DOHH2 (cell line): ENCODE results near the gene GALNT7.

Experiments used
- H3F3A ChIP-seq: fragments of 200-600 bp; sonication (generic), shearing (Covaris generic); 2 replicates; pipeline ENCODE4 v1.6.0; 2016; ENCODE audit warnings: antibody characterized with exemption, mild to moderate bottlenecking; ENCODE audit not compliant: control insufficient read depth, insufficient read depth
- H3K27ac ChIP-seq: fragments of 200-600 bp; sonication (generic); 2 replicates; pipeline ENCODE4 v1.5.1; 2014; ENCODE audit warnings: low read depth, mild to moderate bottlenecking, low read length, moderate library complexity
- H3K27me3 ChIP-seq: fragments of 200-600 bp; sonication (generic); 2 replicates; pipeline ENCODE4 v1.6.1; 2014; ENCODE audit warnings: mild to moderate bottlenecking, low read length, mixed read lengths; ENCODE audit not compliant: control insufficient read depth
- H3K36me3 ChIP-seq: fragments of 200-600 bp; sonication (generic); 2 replicates; pipeline ENCODE4 v1.6.1; 2014; ENCODE audit warnings: mild to moderate bottlenecking, low read length, moderate library complexity, mixed read lengths; ENCODE audit not compliant: control insufficient read depth
- H3K4me1 ChIP-seq: fragments of 200-600 bp; sonication (generic); 2 replicates; pipeline ENCODE4 v1.6.1; 2014; ENCODE audit warnings: mild to moderate bottlenecking, low read length, mixed read lengths; ENCODE audit not compliant: control insufficient read depth
- H3K4me2 ChIP-seq: fragments of 200-600 bp; sonication (generic); 2 replicates; pipeline ENCODE4 v1.6.0; 2014; ENCODE audit warnings: mild to moderate bottlenecking, low read length, moderate library complexity
- H3K4me3 ChIP-seq: fragments of 200-600 bp; sonication (generic); 2 replicates; pipeline ENCODE4 v1.5.1; 2014; ENCODE audit warnings: mild to moderate bottlenecking, low read length, mixed read lengths
- H3K79me2 ChIP-seq: fragments of 200-600 bp; sonication (generic); 2 replicates; pipeline ENCODE4 v1.6.1; 2014; ENCODE audit warnings: mild to moderate bottlenecking, low read length, mixed read lengths; ENCODE audit not compliant: control insufficient read depth
- H3K9me2 ChIP-seq: fragments of 200-600 bp; sonication (generic); replicated peaks from 2 replicates; pipeline ENCODE4 v1.6.1; 2014; ENCODE audit warnings: mild to moderate bottlenecking, low read length, mixed read lengths; ENCODE audit not compliant: control insufficient read depth
- H3K9me3 ChIP-seq: fragments of 200-600 bp; sonication (generic); 2 replicates; pipeline ENCODE4 v1.6.1; 2014; ENCODE audit warnings: antibody characterized with exemption, low read length, mixed read lengths; ENCODE audit not compliant: control insufficient read depth, insufficient read depth
- H4K20me1 ChIP-seq: fragments of 200-600 bp; sonication (generic); 2 replicates; pipeline ENCODE4 v1.6.0; 2014; ENCODE audit warnings: low read depth, mild to moderate bottlenecking, antibody characterized with exemption, low read length, moderate library complexity; ENCODE audit not compliant: control insufficient read depth, insufficient read depth
- EZH2phosphoT487 ChIP-seq: fragments of 200-600 bp; sonication (generic); IDR thresholded peaks from 2 replicates; pipeline ENCODE4 v1.6.1; 2017; ENCODE audit warnings: borderline replicate concordance, mild to moderate bottlenecking, antibody characterized with exemption, low read length, moderate library complexity, mixed read lengths
- TF ChIP-seq, protein P1 (sequence below): fragments of 200-600 bp; sonication (generic); IDR thresholded peaks from one replicate; pipeline ENCODE4 v1.5.1; 2014; ENCODE audit warnings: antibody characterized with exemption, mild to moderate bottlenecking, low read depth, low read length; ENCODE audit not compliant: poor library complexity, severe bottlenecking

Gene GALNT7

GRCh38 chr4:173135241-173135847, 33.3 kb upstream of the GALNT7 start:
- peaks cover 3% of the 10 kb centered on the region; the same call in 1 of the 2 replicates for H3K27me3 ChIP-seq
- no peaks in the 10 kb centered on the region for H3K9me2 ChIP-seq
- H3K4me1 ChIP-seq = no peaks in the 10 kb centered on the region
- no peaks in the 10 kb centered on the region for H4K20me1 ChIP-seq
- no peaks in the 10 kb centered on the region for H3K9me3 ChIP-seq
- H3K27ac ChIP-seq = no peak overlapping the region
- no peaks in the 10 kb centered on the region for H3K79me2 ChIP-seq
- H3K4me3 ChIP-seq = no peak overlapping the region
- TF ChIP-seq EZH2phosphoT487 = no peak
- no peaks in the 10 kb centered on the region for H3F3A ChIP-seq
- no peaks in the 10 kb centered on the region for H3K36me3 ChIP-seq
- no peak overlapping the region for H3K4me2 ChIP-seq

DNA sequence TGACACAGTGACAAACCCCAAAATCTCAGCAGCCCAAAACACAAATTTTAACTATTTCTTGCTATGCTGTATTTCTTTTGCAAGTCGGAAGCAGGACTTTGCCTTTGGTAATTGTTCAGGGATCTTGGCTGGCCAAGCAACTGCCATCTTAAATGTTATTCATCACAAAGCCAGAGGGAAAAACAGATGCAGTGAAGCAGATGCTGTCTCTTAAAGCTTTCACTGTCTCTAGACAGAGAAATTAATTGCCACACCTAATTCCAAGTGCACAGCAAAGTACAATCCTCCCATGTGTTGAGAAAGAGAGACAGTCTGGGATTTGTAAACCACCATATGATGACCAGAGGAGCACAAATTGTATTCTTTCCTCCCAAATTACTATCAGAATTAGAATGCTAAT, 30.0 kb upstream of the GALNT7 start:
- no peaks in the 10 kb centered on the region for H3F3A ChIP-seq
- no peak overlapping the region for H3K4me2 ChIP-seq
- H3K79me2 ChIP-seq = no peaks in the 10 kb centered on the region
- H3K4me1 ChIP-seq = no peaks in the 10 kb centered on the region
- peaks cover 3% of the 10 kb centered on the region; the same call in 1 of the 2 replicates for H3K27me3 ChIP-seq
- no peaks in the 10 kb centered on the region for H3K9me3 ChIP-seq
- TF ChIP-seq, protein P1, sequence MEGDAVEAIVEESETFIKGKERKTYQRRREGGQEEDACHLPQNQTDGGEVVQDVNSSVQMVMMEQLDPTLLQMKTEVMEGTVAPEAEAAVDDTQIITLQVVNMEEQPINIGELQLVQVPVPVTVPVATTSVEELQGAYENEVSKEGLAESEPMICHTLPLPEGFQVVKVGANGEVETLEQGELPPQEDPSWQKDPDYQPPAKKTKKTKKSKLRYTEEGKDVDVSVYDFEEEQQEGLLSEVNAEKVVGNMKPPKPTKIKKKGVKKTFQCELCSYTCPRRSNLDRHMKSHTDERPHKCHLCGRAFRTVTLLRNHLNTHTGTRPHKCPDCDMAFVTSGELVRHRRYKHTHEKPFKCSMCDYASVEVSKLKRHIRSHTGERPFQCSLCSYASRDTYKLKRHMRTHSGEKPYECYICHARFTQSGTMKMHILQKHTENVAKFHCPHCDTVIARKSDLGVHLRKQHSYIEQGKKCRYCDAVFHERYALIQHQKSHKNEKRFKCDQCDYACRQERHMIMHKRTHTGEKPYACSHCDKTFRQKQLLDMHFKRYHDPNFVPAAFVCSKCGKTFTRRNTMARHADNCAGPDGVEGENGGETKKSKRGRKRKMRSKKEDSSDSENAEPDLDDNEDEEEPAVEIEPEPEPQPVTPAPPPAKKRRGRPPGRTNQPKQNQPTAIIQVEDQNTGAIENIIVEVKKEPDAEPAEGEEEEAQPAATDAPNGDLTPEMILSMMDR = no peak
- TF ChIP-seq EZH2phosphoT487 = no peak
- no peaks in the 10 kb centered on the region for H3K36me3 ChIP-seq
- H3K4me3 ChIP-seq = no peak overlapping the region
- H3K27ac ChIP-seq = no peak overlapping the region
- no peaks in the 10 kb centered on the region for H4K20me1 ChIP-seq
- H3K9me2 ChIP-seq = no peaks in the 10 kb centered on the region

GRCh38 chr4:173139561-173139960, 29.1 kb upstream of the GALNT7 start:
- Histone ChIP-seq H3F3A (no peaks in the 10 kb centered on the region), H3K27me3 (peaks cover 3% of the 10 kb centered on the region; the same call in 1 of the 2 replicates), H3K4me1 (no peaks in the 10 kb centered on the region), H3K9me3 (no peaks in the 10 kb centered on the region), H3K4me2 (no peak overlapping the region), H3K79me2 (no peaks in the 10 kb centered on the region), H3K36me3 (no peaks in the 10 kb centered on the region), H3K9me2 (no peaks in the 10 kb centered on the region), H3K27ac (no peak overlapping the region), H3K4me3 (no peak overlapping the region), H4K20me1 (no peaks in the 10 kb centered on the region)
- TF ChIP-seq EZH2phosphoT487 = no peak
- TF ChIP-seq, protein P1 = no peak

- TF ChIP-seq, protein P1 = no peak
- TF ChIP-seq EZH2phosphoT487 = no peak
- no peaks in the 10 kb centered on the region for H3K79me2 ChIP-seq
- no peak overlapping the region for H3K4me3 ChIP-seq
- no peaks in the 10 kb centered on the region for H3K36me3 ChIP-seq
- no peaks in the 10 kb centered on the region for H3K4me1 ChIP-seq
- H4K20me1 ChIP-seq = no peaks in the 10 kb centered on the region
- no peak overlapping the region for H3K27ac ChIP-seq
- no peaks in the 10 kb centered on the region for H3K27me3 ChIP-seq
- H3K9me3 ChIP-seq = no peaks in the 10 kb centered on the region
- H3F3A ChIP-seq = no peaks in the 10 kb centered on the region
- no peak overlapping the region for H3K4me2 ChIP-seq
- no peaks in the 10 kb centered on the region for H3K9me2 ChIP-seq
These were observed 23.5 kb upstream of the GALNT7 start for GRCh38 chr4:173145131-173145530.
